Mucosa of descending colon (tissue), 3 donors: Measurements from ENCODE around the gene VTN. TPM values are rescaled to one million over a fixed set of nuclear protein-coding genes. Genes with fewer than 3 reads are reported as not detected.

Source experiments
- ATAC-seq: fragments of 200-7000 bp; cut with Tn5 transposase; one replicate; pipeline ENCODE4 v1.9.1; 2020; ENCODE audit warnings: mild to moderate bottlenecking, moderate library complexity
- DNase-seq, 3 donors: peaks; one replicate each; pipeline ENCODE4 v3.0.0-alpha.2; 2020
- H3K36me3 ChIP-seq: fragments of 200-600 bp; one replicate; pipeline ENCODE4 v1.8.0; 2021; ENCODE audit warnings: low read depth, mild to moderate bottlenecking
- H3K4me1 ChIP-seq: fragments of 200-600 bp; one replicate; pipeline ENCODE4 v1.8.0; 2021; ENCODE audit warnings: low read depth, mild to moderate bottlenecking
- H3K4me3 ChIP-seq: fragments of 200-600 bp; one replicate; pipeline ENCODE4 v1.8.0; 2021; ENCODE audit warnings: mild to moderate bottlenecking
- H3K9me3 ChIP-seq: fragments of 200-600 bp; one replicate; pipeline ENCODE4 v1.8.0; 2021; ENCODE audit warnings: mild to moderate bottlenecking
- CTCF ChIP-seq: fragments of 200-600 bp; IDR thresholded peaks from one replicate; pipeline ENCODE4 v1.8.0; 2022; ENCODE audit warnings: antibody characterized with exemption, mild to moderate bottlenecking
- intact Hi-C, 2 donors: fragments of 100-400 bp; cut with DNase I in 1 of 2; cut with micrococcal nuclease in 1 of 2; formaldehyde crosslinking; loops; one replicate each; pipeline versions ENCODE4 v1.11.0 to v1.11.1; 2022; cut with DNase I, micrococcal nuclease
- total RNA-seq, 3 donors: library from RNA; stranded (reverse); fragmentation: NEBNext Ultra II Directional in 2 of 3; extraction: Animal tissue kit (Norgen Biotek cat#: 25700) in 2 of 3; gene quantifications; one replicate each; pipeline versions ENCODE4 v1.2.1 to v1.2.4, GENCODE V29; 2021 to 2023
- donor health status: DM: no; HTN: no; CAD: no; lungs with moderate emphysema.
- donor health status: DM: no; HTN: no; CAD: no.
- donor health status: DM: no; HTN: yes; CAD: no.

Gene VTN
- total RNA-seq, 3 donors from 2014 or later, result 0.23 to 0.39 (median 0.35) TPM

DNA sequence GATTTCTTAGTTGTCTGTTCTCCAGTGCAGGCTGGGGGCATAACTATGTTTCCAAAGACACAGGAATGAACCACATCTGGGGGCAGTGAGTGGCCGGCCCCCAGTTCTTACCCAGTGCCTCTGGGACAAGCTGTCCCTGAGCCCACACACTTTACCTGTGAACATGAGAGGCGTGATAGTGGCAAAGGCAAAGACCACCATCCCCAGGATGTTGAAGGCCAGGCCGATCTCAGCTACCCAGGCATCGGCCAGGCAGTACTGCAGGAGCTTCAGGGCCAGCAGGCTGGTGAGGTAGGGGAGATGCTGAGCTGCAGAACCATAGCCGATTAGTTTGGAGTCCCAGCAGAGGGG is 34.3 kb upstream of the VTN start:
- no peaks in the 10 kb centered on the region for H3K9me3 ChIP-seq
- no peak for ATAC-seq
- no peak for DNase-seq
- no peak overlapping the region for H3K4me3 ChIP-seq
- TF ChIP-seq CTCF, result no peak
- no peaks in the 10 kb centered on the region for H3K36me3 ChIP-seq
- H3K4me1 ChIP-seq, result peaks cover 9% of the 10 kb centered on the region
- intact Hi-C loops, result no loop called here

DNA sequence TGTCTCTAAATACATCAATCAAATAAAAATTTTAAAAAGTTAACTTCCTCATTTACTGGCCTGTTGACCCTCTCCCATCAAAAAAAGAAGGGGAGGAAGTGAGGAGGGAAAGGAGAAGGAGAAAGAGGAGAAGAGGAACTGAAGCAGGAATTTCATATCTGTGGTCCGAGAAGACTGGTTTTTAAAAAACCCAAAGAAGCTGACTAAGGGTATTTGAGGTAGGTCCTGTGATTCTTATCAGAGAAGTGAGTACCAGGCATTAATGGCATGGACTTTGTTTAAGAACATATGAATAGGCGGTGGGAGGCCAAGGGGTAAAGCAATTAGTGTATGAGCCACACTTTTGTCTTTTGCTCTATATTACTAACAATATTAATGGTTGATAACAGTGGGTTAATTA is 33.9 kb upstream of the VTN start:
- no peak for DNase-seq
- TF ChIP-seq CTCF, result no peak
- intact Hi-C loops, result no loop called here
- Histone ChIP-seq H3K36me3 (no peaks in the 10 kb centered on the region), H3K4me3 (no peak overlapping the region), H3K9me3 (no peaks in the 10 kb centered on the region), H3K4me1 (peaks cover 9% of the 10 kb centered on the region)
- no peak for ATAC-seq

DNA sequence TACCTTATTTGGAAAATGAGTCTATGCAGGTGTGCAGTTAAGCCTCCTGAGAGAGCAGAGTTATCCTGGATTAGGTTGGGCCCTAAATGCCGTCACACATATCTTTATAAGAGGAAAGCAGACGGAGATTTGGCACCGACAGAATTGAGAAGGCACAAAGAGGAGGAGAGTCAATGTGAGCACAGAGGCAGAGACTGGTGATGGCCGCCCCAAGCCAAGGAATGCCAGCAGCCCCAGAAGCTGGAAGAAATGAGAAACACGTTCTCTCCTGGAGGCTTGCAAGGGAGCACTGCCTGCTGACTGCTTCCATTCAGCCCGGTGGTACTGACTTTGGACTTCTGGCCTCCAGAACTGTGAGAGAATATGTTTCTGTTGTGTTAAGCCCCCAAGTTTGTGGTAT is 32.7 kb upstream of the VTN start:
- H3K4me1 ChIP-seq, result peaks cover 9% of the 10 kb centered on the region
- no peaks in the 10 kb centered on the region for H3K36me3 ChIP-seq
- DNase-seq (no peak), ATAC-seq (no peak)
- intact Hi-C loops, result no loop called here
- no peak overlapping the region for H3K4me3 ChIP-seq
- no peak for TF ChIP-seq CTCF
- H3K9me3 ChIP-seq, result no peaks in the 10 kb centered on the region

DNA sequence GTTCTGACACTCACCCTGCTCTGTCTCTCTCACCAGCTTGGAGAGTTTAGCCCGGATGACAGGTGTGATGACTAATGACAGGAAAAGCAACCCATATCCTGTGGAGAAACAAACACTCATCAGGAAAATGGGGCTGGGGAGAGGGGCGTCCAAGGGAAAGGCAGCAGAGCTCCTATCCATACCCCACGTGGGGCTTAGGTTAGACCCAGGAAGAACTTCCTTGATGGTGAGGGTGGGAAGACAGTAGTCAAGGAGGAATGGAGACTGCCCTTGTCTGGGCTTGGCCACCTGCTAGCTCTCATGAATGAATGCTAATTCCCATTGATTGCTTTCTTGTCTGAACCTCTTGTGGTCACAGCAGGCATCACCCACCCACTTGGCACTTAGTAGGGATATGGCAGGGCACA is 32.1 kb upstream of the VTN start:
- no peak for TF ChIP-seq CTCF
- intact Hi-C loops, result no loop called here
- H3K36me3 ChIP-seq, result no peaks in the 10 kb centered on the region
- no peak for DNase-seq
- ATAC-seq, result no peak
- H3K9me3 ChIP-seq, result no peaks in the 10 kb centered on the region
- H3K4me3 ChIP-seq, result no peak overlapping the region
- H3K4me1 ChIP-seq, result peaks cover 9% of the 10 kb centered on the region

DNA sequence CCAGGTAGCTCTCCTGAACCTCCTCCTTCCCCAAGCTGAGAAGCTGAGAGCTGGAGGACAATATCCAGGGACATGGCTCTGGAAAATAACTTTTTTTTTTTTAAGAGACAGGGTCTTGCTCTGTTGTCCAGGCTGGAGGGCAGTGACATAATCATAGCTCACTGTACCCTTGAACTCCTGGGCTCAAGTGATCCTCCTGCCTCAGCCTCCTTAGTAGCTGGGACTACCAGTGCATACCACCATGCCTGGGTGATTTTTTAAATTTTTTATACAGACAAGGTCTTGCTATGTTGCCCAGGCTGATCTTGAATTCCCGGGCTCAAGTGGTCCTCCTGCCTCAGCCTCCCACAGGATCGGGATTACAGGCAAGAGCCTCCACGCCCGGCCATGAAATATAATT is 29.7 kb upstream of the VTN start:
- Histone ChIP-seq H3K36me3 (no peaks in the 10 kb centered on the region), H3K4me1 (peaks cover under 1% of the 10 kb centered on the region), H3K9me3 (no peaks in the 10 kb centered on the region), H3K4me3 (no peak overlapping the region)
- no peak for TF ChIP-seq CTCF
- intact Hi-C loops, result no loop called here
- no peak for DNase-seq
- ATAC-seq, result no peak

DNA sequence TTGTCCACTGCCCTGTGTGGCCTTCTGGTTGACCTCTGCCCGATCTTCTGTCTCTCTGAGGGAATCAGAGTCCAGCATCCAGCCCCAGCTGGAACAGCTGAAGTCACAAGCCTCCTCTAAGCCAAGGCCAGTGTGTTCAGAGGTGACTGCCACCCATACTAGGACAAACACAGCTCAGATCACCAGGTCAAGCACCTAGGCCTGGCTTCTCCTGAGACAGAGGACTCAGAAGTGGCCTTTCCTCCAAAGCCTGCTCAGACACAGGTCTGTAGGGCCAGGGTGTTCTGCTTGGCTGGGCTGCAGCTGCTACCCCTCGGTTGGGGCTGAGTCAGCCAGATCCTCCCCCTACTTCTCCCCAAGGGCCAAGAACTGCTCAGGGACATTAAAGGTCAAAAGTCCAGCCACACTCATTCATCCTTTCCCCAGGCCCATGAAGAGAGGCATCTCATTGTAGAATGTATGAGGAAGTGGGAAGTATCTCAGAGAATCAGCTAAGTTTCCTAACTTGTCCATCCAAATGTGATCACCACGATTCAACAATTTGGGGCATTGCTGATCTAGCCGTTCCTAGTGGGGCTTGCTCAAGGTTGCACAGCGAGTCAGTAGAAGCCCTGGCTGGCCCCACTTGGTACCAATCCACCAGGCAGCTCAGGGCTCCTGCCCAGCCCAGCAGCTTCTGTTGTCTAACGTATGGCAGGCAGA is 28.3 kb upstream of the VTN start:
- peak; percentile 22 for ATAC-seq

More for the DNA sequence above, 28.3 kb upstream of the VTN start:
- no peaks in the 10 kb centered on the region for H3K36me3 ChIP-seq
- no peak overlapping the region for H3K4me3 ChIP-seq
- intact Hi-C loops, result no loop called here
- no peaks in the 10 kb centered on the region for H3K4me1 ChIP-seq
- no peak for TF ChIP-seq CTCF
- no peak for DNase-seq
- no peaks in the 10 kb centered on the region for H3K9me3 ChIP-seq
